Activated CD4-positive, alpha-beta T cell treated with anti-CD3 and anti-CD28 coated beads, Interleukin-2, Interleukin-6, amounts not matched to agents 100 ng/mL and 50 ng/mL, durations not matched to agents 16 hours and 8 hours (primary cell): ENCODE data around the gene JTB.
A peak's percentile ranks its signal among the peaks of the same experiment; 100 is the strongest.
"Not testable (repeated sequence)": the region's sequence is repeated elsewhere in the genome, so short reads cannot be mapped to it uniquely, and the experiment has no call there.

ENCODE experiments used
- DNase-seq: peaks from one replicate; pipeline ENCODE4 v3.0.0-alpha.2; 2020

JTB gene

DNA sequence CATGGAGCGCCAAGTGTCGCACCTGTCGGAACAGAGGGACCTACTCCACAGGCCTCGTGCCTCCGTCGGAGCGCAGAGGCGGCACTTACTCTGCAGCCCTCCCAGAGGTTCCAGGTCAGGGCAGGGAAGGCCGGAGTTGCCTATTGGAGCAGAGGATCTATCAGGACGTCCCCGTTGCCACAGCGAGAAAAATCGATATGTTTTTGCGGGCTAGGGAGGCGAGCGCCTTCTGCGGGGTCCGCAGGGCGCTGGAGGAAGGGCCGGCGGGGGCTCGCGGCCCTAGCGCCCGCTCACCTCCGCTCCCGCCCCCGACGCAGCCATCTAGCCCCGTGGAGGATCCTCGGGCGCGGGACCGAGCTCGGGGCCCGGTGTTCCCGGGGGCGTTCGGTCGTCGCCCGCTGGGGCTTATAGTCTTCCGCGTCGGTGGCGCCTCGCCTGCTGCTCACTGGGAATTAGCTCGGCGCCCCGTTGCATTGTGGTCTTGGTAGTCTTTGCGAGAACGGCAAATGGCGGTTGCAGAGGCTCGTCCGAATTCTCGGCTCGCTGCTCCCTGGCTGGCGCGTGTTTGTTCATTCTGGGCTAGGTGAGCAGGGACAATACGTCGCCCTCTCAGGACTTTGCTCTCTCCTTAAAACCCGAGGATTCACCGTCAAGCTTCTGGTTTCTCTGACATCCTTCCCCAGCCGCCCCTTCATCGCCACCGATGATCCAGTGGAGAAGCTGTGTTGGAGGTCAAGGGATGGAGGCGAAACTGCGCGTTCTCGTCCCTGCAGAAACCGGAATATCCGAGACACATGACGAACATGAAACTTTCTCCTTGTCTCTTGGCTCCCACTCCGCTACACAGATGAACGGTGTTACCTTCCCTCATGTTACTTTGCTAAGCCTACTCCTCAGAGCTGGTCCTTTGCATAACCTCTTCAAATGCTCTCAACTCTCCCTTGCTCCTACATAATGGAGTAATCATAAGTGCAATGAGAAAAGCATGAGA lies at the start of gene JTB:
Gene JTB (minus strand): TSS at position 425 of the 991 bp plus-strand sequence. CDS start 422 bp downstream, at position 3.
- peak; percentile 92 for DNase-seq

DNA sequence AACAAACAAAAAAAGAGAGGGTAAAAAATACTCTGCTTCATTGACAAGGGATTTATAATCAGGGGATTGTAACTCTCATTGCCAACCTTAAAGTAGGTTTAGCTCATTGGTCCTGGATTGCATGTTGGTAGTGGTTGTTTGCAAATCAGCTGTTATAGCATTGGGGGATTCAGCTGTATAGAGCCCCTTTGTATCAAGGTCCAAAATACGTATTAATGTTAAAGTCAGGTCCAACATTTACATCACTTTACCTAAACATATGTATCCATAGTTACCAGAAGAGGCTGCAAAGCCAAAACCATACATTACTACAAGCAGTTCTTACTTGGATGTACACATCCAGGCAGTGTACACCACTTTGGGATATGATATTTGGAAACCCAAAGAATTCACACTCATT lies 42.5 kb upstream of the JTB start:
- no peak for DNase-seq

GRCh38 chr1:154019269-154019668 lies 41.8 kb upstream of the JTB start:
- DNase-seq: no peak

DNA sequence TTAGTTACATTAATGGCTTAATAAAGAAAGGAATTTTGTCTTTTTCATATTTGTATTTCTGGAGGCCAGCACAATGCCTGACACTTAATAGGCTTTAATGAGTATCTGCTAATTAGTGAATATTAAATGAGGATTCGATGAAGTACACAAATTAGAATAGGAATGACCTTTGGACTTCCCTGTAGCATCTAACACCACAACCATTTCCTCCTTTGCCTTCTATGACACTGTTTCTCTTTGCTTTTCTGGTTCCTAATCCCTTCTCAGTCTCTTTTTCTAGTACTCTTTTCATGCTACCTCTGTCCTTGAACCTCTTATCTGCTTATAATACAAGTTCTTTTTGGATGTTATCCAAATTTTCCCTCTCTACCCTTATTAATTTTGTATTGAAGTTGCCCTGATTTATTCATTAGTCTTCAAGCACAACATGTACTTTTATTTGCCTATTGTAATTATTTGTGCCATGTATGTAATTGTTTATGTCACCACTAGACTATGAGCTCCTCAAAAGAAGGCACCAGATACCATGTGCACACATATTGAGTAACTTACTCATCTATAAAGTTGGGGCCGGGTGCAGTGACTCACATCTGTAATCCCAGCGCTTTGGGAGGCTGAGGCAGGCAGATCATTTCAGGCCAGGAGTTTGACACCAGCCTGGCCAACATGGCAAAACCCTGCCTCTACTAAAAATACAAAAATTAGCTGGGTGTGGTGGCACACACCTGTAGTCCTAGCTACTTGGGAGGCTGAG lies 36.9 kb upstream of the JTB start:
- DNase-seq: peak; percentile 39

GRCh38 chr1:154012543-154012942 lies 35.1 kb upstream of the JTB start:
- not testable (repeated sequence) for DNase-seq

- no peak for DNase-seq
Measured at GRCh38 chr1:154012129-154012528, 34.7 kb upstream of the JTB start.

GRCh38 chr1:154006136-154006535 lies 28.7 kb upstream of the JTB start:
- no peak for DNase-seq

GRCh38 chr1:154000420-154000819 lies 22.9 kb upstream of the JTB start:
- DNase-seq: no peak

DNA sequence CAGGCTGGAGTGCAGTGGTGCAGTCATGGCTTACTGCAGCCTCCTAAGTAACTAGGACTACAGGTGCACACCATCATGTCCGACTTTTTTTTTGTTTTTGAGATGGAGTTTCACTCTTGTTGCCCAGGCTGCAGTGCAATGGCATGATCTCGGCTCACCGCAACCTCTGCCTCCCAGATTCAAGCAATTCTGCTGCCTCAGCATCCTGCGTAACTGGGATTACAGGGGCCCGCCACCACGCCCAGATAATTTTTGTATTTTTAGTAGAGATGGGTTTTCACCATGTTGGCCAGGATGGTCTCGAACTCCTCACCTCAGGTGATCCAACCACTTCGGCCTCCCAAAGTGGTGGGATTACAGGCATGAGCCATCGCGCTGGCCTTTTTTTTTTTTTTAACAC lies 19.4 kb upstream of the JTB start:
- DNase-seq: not testable (repeated sequence)

- no peak for DNase-seq
Measured at GRCh38 chr1:153995640-153996039, 18.2 kb upstream of the JTB start.

DNA sequence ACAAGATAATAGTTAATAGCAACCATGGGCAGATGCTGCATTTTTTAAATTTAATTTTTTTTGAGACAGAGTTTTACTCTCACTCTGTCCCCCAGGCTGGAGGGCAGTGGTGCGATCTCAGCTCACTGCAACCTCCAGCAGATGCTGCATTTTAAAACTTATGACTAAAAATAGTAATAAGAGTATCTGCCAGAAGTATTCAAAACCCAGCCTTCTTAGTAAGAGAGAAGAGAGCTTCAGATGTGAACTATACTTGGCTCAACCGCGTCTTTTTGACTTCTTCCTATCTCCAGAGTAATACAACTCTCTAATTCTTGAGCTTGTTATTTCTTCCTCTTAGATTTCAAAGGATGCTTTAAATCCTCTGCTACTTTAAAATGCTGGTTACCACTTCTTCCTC lies 17.7 kb upstream of the JTB start:
- DNase-seq: no peak

DNA sequence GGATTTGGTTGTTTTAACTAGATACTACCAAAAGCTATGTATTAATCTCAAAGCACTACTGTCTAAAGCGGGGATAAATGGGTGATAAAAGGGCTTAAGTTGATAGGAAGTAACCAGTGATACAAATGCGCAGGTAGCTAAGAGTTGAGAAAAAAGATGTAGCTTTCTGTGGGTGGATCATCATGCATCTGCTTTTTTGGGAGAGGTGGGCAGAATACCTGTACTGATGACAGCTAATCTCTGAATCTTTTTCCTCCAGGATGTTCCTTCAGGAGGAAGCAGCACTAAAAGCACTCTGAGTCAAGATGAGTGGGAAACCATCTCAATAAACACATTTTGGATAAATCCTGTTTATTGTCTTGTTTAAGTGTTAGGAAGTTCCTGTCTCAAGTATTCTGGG lies 14.3 kb upstream of the JTB start:
- no peak for DNase-seq

- DNase-seq: no peak
Measured at GRCh38 chr1:153991151-153991630, 13.7 kb upstream of the JTB start.

DNA sequence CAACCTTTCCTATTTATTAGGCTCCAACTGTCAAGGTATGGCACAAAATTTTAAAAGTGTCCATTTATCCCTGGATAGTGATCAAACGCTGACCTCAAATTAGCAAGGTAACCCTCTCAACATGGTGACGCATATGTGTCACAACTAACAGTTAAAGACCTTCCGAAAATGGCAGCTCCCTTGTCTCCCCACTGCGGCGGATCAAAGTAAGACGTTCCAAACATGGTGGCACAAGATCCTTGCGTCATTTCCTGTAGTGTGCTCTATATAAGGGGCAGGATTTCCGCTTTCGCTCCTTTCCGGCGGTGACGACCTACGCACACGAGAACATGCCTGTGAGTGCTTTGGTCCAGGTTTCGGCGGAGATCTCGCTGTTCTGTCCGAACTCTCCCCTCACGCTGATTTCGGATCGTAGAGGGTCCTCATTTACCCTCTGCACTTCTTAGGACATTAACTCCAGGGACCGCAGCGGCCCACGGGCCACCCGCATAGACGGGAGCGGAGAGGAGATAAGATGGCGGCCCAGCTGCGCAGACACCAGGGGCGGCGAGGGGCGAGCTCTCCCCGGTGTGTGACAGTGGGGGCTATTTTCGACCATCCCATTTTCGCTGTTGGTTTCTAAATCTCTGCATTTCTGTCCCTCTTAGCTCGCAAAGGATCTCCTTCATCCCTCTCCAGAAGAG lies 13.1 kb upstream of the JTB start, which contains the start of gene RPS27:
Gene RPS27 (plus strand): TSS at position 295 of the 683 bp plus-strand sequence. CDS start 35 bp downstream, at position 330.
- DNase-seq: peak; percentile 96

GRCh38 chr1:153987621-153988020 lies 10.1 kb upstream of the JTB start:
- DNase-seq: no peak

- no peak for DNase-seq
Measured at GRCh38 chr1:153985941-153986761, 8.7 kb upstream of the JTB start, which contains the start of gene RAB13. Gene RAB13, minus strand, starts transcription at chr1:153986339. Its CDS starts 103 bp downstream, at chr1:153986236.

- DNase-seq: peak; percentile 50
Measured at GRCh38 chr1:153985341-153985912, 8.0 kb upstream of the JTB start.

GRCh38 chr1:153984123-153984894 lies 6.8 kb upstream of the JTB start:
- no peak for DNase-seq

DNA sequence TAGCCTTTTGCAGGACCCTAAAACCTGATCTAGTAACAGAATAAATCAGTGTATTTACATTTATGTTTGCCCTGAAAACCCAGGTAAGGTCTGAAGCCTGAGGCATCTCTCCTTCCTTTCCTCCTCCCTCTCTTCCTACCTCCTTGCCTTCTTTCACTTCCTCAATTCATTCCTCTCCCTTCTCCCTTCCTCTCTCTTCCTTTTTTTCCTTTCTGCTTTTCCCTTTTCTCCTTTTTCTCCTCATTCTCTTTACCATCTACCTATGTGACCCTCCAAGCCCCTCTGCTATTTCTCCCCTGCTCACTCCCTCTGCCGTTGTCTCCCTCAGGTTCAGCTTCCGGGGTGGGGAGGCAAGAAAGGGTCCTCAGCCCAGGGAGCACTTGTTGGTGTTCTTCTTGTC lies 4.3 kb upstream of the JTB start:
- not testable (repeated sequence) for DNase-seq

DNA sequence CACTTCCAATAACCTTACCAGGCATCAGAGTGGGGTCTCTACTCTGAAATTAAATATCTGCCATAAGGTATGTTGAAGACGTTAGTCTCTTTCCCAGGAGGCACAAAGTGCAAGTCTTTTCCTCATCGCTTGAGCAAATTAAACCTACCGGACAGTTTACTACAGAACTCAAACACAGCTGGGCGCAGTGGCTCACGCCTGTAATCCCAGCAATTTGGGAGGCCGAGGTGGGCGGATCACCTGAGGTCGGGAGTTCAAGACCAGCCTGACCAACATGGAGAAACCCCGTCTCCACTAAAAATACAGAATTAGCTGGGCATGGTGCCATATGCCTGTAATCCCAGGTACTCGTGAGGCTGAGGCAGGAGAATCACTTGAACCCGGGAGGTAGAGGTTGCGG lies 1.6 kb upstream of the JTB start:
- DNase-seq: not testable (repeated sequence)
